Inflammatory macrophage treated with lipopolysaccharide for 1 hour (primary cell): ENCODE measurements around the gene C1S.
"Not testable (repeated sequence)": the region's sequence is repeated elsewhere in the genome, so short reads cannot be mapped to it uniquely, and the experiment has no call there.

Experiments used
- DNase-seq, 2 donors: peaks; one replicate each; pipeline ENCODE4 v3.0.0-alpha.2; 2020 to 2022

C1S gene

GRCh38 chr12:7047306-7047705 is 13.2 kb upstream of the C1S start:
- no peak for DNase-seq

DNA sequence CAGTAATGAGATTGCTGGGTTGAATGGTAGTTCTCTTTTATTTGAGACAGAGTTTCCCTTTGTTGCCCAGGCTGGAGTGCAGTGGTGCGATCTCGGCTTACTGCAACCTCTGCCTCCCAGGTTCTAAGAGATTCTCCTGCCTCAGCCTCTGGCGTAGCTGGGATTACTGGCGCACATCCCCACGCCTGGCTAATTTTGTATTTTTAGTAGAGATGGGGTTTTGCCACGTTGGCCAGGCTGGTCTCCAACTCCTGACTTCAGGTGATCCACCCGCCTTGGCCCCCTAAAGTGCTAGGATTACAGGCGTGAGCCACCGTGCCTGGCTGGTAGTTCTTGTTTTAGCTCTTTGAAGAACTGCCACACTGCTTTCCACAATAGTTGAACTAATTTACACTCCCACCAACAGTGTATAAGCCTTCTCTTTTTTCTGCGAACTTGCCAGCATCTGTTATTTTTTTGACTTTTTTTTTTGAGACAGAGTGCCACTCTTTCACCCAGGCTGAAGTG is 11.0 kb upstream of the C1S start:
- not testable (repeated sequence) for DNase-seq

DNA sequence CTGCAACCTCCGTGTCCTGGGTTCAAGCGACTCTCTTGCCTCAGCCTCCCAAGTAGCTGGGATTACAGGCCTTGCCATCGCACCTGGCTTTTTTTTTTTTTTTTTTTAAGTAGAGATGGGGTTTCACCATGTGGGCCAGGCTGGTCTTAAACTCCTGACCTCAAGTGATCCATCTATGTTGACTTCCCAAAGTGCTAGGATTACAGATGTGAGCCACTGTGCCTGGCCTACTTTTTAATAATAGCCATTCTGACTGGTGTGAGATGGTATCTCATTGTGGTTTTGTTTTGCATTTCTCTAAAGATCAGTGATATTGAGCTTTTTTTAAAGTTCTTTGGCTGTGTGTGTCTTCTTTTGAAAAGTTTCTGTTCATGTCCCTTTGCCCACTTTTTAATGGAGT is 10.5 kb upstream of the C1S start:
- not testable (repeated sequence) for DNase-seq

- DNase-seq: no peak
Observed at GRCh38 chr12:7054925-7055324, 5.6 kb upstream of the C1S start.

DNA sequence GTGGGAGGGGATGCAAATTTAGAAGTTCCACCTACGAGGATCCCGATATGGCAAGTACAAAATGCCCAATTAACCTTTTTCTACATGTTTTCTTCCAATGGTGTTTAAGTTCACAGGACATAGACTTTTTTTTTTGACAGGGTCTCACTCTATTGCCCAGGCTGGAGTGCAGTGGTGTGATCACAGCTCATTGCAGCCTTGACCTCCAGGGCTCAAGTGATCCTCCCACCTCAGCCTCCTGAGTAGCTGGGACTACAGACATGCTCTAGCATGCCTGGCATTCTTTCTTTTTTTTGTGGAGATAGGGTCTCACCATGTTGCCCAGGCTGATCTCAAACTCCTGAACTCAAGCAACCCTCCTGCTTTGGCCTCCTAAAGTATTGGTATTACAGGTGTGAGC is 4.8 kb upstream of the C1S start:
- not testable (repeated sequence) for DNase-seq

- DNase-seq: peak; percentile 77 to 90
Observed at GRCh38 chr12:7058163-7058845, 2.2 kb upstream of the C1S start.

- DNase-seq: peak; percentile 47 to 84
Observed at GRCh38 chr12:7058850-7059395, 1.6 kb upstream of the C1S start.

- no peak for DNase-seq
Observed at GRCh38 chr12:7059780-7060179, 738 bp upstream of the C1S start.

- no peak for DNase-seq
Observed at GRCh38 chr12:7061138-7061537, 620 bp downstream of the C1S start.

- no peak for DNase-seq
Observed at GRCh38 chr12:7061596-7061995, 1.1 kb downstream of the C1S start.

DNA sequence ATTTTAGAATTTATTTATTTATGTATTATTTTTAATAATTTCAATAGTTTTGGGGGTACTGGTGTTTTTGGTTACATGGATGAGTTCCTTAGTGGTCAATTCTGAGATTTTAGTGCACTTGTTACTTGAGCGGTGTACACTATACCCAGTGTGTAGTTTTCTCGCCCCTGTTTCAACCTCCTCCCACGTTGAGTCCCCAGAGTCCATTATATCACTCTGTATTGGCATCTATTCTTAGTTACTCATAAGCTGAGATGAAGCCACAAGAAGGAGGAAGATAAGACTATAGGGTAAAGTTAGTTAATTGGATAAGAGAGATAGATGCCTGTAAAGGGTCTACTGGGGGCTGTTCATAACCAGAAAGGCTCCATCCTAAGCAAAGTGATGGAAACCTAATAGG is 4.0 kb downstream of the C1S start:
- DNase-seq: no peak

- DNase-seq: no peak
Observed at GRCh38 chr12:7065073-7065623, 4.6 kb downstream of the C1S start.

DNA sequence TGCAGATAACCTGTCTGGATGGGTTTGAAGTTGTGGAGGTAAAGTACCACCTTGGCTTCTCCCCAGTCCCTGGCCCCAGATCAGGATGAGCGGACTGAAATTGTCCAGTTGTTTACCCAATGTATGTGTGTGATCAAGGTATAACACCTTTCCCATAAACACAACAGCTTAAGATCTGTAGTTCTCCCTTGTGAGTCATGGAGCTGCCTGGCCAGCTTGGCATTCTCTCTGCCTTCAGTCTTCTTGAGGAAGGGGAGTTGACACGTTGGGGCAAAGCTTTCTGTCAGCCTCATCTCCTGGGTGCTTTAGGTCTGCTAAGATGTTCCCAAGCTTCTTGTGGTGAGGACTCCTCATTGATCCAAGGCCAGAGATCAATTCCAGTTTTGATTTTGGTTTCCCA is 6.1 kb downstream of the C1S start:
- no peak for DNase-seq

DNA sequence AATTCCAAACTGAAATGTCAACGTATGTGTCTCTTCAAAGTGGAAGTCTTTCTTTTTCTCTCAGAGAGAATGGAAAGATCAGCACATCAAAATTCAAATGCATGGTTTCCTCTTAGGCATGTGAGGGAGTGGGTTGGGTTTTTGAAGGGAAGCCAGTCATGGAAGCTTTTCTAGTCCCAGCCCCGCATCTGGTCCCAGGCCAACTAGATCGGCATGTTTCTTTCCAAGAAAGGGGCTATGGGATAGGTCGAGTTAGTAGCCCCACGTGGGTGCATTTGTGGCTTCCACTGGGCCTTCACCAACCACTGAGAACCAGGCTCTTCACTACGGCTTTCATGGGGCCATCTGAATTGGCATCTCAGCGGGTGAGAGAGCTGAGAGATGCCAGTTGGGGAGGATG is 6.6 kb downstream of the C1S start:
- no peak for DNase-seq

DNA sequence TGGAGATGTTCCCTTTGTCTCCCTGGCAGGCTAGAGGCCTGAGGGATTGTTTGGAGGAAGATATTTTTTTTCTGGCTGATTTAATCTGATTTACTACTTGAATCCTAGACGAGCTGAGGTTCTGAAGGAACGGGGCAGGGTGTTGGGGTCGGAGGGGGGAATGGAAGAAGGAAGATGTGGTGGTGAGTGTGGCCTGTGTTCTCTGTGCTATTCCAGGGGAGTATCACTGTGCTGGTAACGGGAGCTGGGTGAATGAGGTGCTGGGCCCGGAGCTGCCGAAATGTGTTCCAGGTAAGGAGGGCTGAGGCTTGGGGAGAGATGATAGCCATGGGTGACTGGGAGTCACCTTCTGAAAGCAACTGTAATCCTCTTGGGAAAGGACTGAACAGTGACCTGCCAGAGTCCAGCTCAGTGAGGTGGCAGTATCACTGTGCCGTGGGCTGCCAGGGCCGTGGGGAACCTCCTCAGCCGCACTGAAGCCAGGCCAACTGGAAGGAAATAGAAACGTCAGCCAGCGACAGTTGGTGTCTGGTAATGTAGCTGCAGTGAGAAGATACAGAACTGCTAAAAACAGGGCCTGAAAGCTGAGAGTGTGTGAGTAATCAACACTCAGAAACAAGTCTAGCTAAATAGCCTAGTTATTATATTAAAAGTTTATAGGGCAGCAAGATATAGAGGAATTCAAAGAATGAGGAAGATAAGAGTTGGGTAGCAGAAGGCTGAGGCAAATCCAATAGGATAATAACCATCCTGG is 7.9 kb downstream of the C1S start:
- no peak for DNase-seq

GRCh38 chr12:7068994-7069346 is 8.5 kb downstream of the C1S start:
- DNase-seq: no peak

DNA sequence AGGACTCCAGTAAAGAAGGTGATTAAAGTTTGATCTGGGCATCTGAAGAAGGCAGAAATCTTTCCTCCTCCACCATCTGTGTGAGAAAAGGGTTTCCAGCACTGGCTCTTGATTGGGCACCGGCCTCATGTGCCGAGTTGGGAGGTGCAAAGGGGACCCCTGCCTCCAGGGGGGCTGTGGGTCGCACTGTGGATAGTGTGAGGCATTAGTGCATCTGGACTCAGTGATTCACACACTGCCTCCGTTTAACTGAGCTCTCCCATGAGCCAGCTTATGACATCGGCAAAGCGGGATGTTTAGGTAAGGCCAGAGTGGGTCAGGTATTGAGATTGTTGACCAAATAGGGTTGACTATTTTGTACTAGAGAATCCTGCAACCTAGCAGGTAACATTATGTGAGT is 8.9 kb downstream of the C1S start:
- DNase-seq: no peak

DNA sequence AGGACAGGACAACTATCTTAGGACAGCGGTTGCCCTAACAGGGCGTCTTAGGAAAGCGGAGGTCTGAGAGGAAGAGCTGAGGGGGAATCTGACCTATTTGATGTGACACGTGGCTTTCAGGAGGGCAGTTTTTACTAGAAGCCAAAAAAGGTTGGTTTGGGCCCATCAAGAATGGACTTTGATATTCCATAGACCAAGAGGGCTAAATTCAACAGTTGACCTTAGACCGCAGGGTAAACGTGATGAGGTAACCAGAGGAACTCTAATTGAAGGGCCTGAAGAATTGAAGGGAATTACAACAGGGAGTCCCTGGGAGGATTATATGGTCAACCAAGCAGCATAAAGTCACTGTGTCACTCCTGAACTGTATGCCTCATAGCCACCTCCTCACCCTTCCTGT is 11.5 kb downstream of the C1S start:
- DNase-seq: no peak

GRCh38 chr12:7072554-7072953 is 12.0 kb downstream of the C1S start:
- DNase-seq: no peak

DNA sequence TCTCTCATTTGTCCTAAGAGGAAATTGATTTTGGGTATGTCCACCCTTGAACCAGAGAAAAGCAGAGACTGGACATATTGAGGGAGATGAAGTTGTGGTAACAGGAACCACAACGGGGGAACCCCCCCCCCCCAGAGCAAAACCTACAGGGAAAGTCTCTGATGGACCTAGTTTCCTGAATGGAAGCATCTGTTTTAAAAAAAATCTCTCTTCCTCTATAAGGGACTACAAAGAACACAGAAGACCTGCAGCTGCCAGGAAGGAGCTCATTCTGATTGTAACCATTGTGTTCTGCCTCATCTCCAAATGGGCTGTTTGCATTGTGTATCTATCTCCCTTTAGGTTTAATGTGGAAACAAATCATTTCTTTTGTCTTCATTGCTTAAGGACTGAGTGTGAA is 13.4 kb downstream of the C1S start:
- DNase-seq: no peak

GRCh38 chr12:7075518-7075917 is 15.0 kb downstream of the C1S start:
- no peak for DNase-seq

DNA sequence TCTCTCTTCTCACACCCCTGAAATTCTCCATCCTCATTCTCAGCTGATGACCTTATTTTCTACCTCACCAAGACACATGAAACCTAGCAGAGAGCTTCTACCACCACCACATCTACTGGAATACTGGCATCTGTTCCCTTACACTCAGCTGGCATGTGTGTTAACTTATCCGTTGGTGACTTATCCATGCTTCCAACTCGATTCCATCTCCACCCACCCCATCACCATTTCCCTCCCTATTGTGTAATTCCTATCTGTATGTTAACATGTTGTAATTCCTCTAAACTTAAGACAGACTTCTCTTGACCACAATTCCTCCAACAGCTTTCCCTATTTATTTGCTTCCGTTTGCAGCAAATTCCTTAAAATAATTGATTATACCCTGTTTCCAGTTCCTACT is 15.4 kb downstream of the C1S start:
- no peak for DNase-seq

GRCh38 chr12:7076493-7076892 is 16.0 kb downstream of the C1S start:
- no peak for DNase-seq

DNA sequence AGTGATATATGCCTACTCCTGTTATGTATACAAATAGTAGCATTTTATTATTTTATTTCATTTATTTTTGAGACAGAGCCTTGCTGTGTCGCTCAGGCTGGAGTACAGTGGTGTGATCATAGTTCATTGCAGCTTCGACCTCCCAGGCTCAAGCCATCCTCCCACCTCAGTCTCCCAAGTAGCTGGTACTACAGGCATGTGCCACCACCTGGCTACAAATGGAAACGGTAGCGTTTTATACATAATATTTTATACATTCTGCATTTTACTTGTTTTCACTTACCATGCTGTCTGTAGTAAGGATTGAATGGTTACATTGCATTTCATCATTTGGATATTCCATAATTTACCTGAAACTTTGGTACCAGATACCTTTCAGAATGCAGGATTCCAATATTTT is 17.6 kb downstream of the C1S start:
- DNase-seq: no peak
